ENCODE data around the gene RBM19. TPM values are rescaled to one million over a fixed set of nuclear protein-coding genes. Genes with fewer than 3 reads are reported as not detected.

The RBM19 gene
- total and polyA plus RNA-seq, 2 donors (not counting 1 experiment from before 2014, with no cell fraction given), result 10.5 to 16.5 TPM

- no peak overlapping the region for H3K4me2 ChIP-seq (ENCODE audit: extremely low read depth, insufficient read depth, low read length)
- DNase-seq (ENCODE audit: low read depth in 2 of 2), result no peak
- no peak overlapping the region for H3K4me3 ChIP-seq (replicated peaks in 1 of 4; ENCODE audit: control extremely low read depth in 1 of 4, insufficient read depth in 1 of 4, low read depth in 3 of 4, low read length in 4 of 4)
- H3K27me3 ChIP-seq (ENCODE audit: control insufficient read depth, insufficient read depth, low read length), result no peaks in the 10 kb centered on the region
- no peak overlapping the region for H3K27ac ChIP-seq (ENCODE audit: insufficient read depth, low read length)
- TF ChIP-seq CTCF (conservative IDR thresholded peaks at IDR 0.05 in 1 of 2, IDR thresholded peaks at IDR 0.05 in 1 of 2; ENCODE audit: low read depth in 1 of 2, low read length in 2 of 2) (no peak), EZH2 (IDR thresholded peaks at IDR 0.05; ENCODE audit: low read length, missing control alignments) (no peak)
- no peaks in the 10 kb centered on the region for H3K79me2 ChIP-seq (ENCODE audit: control insufficient read depth, insufficient read depth, low read length)
- no peaks in the 10 kb centered on the region for H4K20me1 ChIP-seq (ENCODE audit: control insufficient read depth, extremely low read depth, insufficient read depth, low read length)
- no peaks in the 10 kb centered on the region for H3K4me1 ChIP-seq (ENCODE audit: control insufficient read depth, extremely low read depth, insufficient read depth, low read length)
- peaks cover 4% of the 10 kb centered on the region for H3K36me3 ChIP-seq (ENCODE audit: control insufficient read depth, insufficient read depth, low read length)
- H2AFZ ChIP-seq (ENCODE audit: low read length), result no peak overlapping the region
- no peaks in the 10 kb centered on the region for H3K9me3 ChIP-seq (ENCODE audit: control insufficient read depth, insufficient read depth, low read depth, low read length)
- no peak overlapping the region for H3K9ac ChIP-seq (ENCODE audit: insufficient read depth, low read length)
Observed at GRCh38 chr12:113914176-113914575, 51.9 kb downstream of the RBM19 start.

GRCh38 chr12:113912760-113913329, 53.3 kb downstream of the RBM19 start:
- Histone ChIP-seq H3K4me2 (ENCODE audit: extremely low read depth, insufficient read depth, low read length) (no peak overlapping the region), H3K4me3 (replicated peaks in 1 of 4; ENCODE audit: control extremely low read depth in 1 of 4, insufficient read depth in 1 of 4, low read depth in 3 of 4, low read length in 4 of 4) (no peak overlapping the region), H2AFZ (ENCODE audit: low read length) (no peak overlapping the region), H3K9me3 (ENCODE audit: control insufficient read depth, insufficient read depth, low read depth, low read length) (no peaks in the 10 kb centered on the region), H3K4me1 (ENCODE audit: control insufficient read depth, extremely low read depth, insufficient read depth, low read length) (no peaks in the 10 kb centered on the region), H3K27ac (ENCODE audit: insufficient read depth, low read length) (no peak overlapping the region), H3K79me2 (ENCODE audit: control insufficient read depth, insufficient read depth, low read length) (no peaks in the 10 kb centered on the region), H3K27me3 (ENCODE audit: control insufficient read depth, insufficient read depth, low read length) (no peaks in the 10 kb centered on the region), H4K20me1 (ENCODE audit: control insufficient read depth, extremely low read depth, insufficient read depth, low read length) (no peaks in the 10 kb centered on the region), H3K9ac (ENCODE audit: insufficient read depth, low read length) (no peak overlapping the region), H3K36me3 (ENCODE audit: control insufficient read depth, insufficient read depth, low read length) (peaks cover 6% of the 10 kb centered on the region)
- peak; percentile 97 to 99 for TF ChIP-seq CTCF (conservative IDR thresholded peaks at IDR 0.05 in 1 of 2, IDR thresholded peaks at IDR 0.05 in 1 of 2; ENCODE audit: low read depth in 1 of 2, low read length in 2 of 2)
- TF ChIP-seq EZH2 (IDR thresholded peaks at IDR 0.05; ENCODE audit: low read length, missing control alignments), result no peak
- DNase-seq (ENCODE audit: low read depth in 2 of 2), result peak; percentile 55 to 78

GRCh38 chr12:113911971-113912759, 54.0 kb downstream of the RBM19 start:
- Histone ChIP-seq H4K20me1 (ENCODE audit: control insufficient read depth, extremely low read depth, insufficient read depth, low read length) (no peaks in the 10 kb centered on the region), H3K27ac (ENCODE audit: insufficient read depth, low read length) (no peak overlapping the region), H2AFZ (ENCODE audit: low read length) (no peak overlapping the region), H3K4me1 (ENCODE audit: control insufficient read depth, extremely low read depth, insufficient read depth, low read length) (no peaks in the 10 kb centered on the region), H3K9me3 (ENCODE audit: control insufficient read depth, insufficient read depth, low read depth, low read length) (no peaks in the 10 kb centered on the region), H3K4me2 (ENCODE audit: extremely low read depth, insufficient read depth, low read length) (no peak overlapping the region), H3K9ac (ENCODE audit: insufficient read depth, low read length) (no peak overlapping the region), H3K27me3 (ENCODE audit: control insufficient read depth, insufficient read depth, low read length) (no peaks in the 10 kb centered on the region), H3K4me3 (replicated peaks in 1 of 4; ENCODE audit: control extremely low read depth in 1 of 4, insufficient read depth in 1 of 4, low read depth in 3 of 4, low read length in 4 of 4) (no peak overlapping the region), H3K79me2 (ENCODE audit: control insufficient read depth, insufficient read depth, low read length) (no peaks in the 10 kb centered on the region), H3K36me3 (ENCODE audit: control insufficient read depth, insufficient read depth, low read length) (peaks cover 6% of the 10 kb centered on the region)
- TF ChIP-seq EZH2 (IDR thresholded peaks at IDR 0.05; ENCODE audit: low read length, missing control alignments), result no peak
- TF ChIP-seq CTCF (conservative IDR thresholded peaks at IDR 0.05 in 1 of 2, IDR thresholded peaks at IDR 0.05 in 1 of 2; ENCODE audit: low read depth in 1 of 2, low read length in 2 of 2), result no peak
- DNase-seq (ENCODE audit: low read depth in 2 of 2), result no peak
